GM18909 (cell line): ENCODE data around the gene VSX1.

Experiments
- ATAC-seq: cut with Tn5 transposase; IDR thresholded peaks from one replicate; pipeline ENCODE4 v1.9.1; 2021; ENCODE audit warnings: mild to moderate bottlenecking; ENCODE audit not compliant: unreplicated experiment, poor library complexity

VSX1 gene

DNA sequence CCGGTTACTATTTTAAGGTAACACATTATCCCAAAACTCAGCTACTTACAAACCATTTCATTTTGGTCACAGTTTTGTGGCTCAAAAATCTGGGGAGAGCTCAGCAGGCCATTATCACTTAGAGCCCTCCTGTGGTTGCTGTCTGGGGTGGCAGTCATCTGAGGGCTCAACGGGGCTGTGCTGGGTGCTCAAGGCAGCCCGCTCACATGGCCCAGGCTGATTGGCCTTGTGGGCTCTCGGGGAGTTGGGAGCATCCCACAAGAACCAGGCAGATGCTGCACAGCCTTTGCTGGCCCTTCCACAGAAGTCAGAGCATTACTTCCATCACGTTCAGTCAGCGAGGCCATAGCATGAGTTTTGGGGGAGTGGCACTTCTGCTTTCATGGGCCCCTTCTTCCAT lies 6.3 kb upstream of the VSX1 start:
- ATAC-seq, result no peak

GRCh38 chr20:25087186-25087929 lies 5.4 kb upstream of the VSX1 start:
- no peak for ATAC-seq

DNA sequence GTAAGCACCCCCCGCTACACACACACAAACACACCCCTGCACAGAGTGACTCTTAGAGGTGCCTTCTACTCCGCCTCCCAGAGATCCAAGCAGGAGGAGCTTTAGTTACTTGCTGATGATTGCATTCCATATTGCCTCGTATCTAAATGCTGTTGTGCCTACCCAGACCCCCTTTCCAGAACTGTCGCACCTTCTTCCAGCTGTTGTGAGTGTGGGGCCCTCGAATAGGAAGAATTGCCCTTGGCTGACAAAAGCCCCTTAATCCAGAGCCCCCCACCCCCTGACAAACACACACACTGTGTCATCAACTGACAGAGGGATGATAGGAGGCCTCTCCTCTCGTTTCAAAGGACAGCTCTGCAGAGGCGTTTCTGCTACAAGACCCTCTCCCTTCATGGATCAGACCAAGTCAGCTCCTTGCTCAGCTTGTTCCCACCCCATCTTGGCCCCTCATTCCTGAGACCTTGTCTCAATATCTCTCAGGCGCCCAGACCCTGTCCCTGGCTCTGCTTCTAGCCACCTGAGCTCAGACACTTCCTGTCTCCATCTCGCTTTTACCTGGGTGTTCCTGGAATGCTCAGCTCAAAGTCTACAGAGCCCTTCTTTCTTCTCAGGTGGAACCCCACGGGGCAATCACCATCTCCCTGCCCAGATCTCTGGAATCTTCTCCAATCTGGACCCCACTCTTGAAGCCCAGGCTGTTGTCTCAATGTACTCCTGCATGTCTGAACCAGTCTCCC lies 4.0 kb upstream of the VSX1 start:
- no peak for ATAC-seq

- no peak for ATAC-seq
Measured at GRCh38 chr20:25084626-25085187, 2.8 kb upstream of the VSX1 start.

DNA sequence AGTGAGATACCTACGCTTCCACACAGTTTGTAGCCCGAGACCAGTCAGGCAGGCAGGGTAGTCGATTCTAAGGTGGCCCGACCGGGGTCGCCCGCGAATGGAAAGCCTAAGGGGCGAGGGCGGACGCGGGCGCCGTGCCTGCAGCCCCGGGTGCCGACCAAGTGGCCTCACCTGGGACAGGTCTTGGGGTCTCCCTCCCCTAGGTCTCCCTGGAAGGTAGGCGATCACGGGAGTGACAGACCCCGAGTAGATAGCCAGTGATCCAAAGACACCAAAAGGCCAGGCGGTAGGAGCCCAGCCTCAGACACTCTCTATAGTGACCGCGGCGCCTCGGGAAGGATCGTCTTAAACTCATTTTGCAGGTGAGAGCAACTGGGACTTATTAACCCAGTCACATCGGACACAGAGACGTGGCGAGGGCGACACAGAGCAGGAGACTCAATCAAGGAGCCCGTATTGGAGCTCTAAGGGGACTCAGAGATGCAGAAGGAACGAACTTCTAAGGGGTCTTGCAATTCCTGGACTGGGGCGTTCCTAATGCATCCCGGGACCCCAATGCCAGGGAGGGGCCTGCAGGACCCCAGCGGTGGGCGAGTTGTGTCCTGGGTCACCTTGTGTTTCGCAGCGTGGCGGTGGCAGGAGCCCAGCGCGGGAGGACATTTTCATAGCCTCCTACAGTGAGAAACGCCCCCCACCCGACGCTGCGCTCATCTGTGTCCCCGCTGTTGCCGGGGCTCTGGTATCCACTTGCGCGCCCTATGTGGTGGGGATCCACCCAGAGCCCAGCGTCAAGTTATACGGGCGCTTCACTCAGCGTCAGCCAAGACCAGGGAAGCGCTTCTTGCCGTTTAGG lies 2.1 kb upstream of the VSX1 start:
- ATAC-seq, result no peak

DNA sequence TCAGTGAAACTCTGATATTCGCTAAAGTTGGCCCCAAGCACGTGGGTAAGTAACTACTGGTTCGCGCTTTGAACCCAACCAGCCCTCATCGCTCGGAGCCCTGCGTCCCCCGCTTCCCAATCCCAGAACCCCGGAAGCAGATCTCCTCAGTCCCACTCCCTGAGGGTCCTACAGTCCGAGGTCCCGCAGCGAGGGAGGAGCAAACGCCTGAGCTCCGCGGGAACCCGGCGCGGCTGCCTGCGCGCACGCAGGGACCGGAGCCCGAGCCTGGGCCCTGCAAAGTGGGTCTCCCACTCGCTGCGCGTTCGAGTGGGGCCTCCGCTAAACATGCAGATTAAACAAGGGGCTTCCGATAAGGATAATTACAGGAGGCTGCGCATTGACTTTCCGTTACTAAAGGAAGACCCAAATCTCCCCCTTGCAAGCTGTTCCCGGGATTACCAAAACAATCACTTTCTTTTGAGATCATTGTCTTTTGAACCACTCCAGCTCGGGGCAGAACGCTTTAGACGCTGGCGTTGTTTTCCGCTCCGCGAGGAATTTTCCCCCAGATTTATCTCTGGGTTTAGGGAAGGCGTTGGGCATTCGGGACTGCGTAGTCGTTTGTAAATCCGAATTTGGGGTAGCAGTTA lies 1.3 kb upstream of the VSX1 start:
- no peak for ATAC-seq

DNA sequence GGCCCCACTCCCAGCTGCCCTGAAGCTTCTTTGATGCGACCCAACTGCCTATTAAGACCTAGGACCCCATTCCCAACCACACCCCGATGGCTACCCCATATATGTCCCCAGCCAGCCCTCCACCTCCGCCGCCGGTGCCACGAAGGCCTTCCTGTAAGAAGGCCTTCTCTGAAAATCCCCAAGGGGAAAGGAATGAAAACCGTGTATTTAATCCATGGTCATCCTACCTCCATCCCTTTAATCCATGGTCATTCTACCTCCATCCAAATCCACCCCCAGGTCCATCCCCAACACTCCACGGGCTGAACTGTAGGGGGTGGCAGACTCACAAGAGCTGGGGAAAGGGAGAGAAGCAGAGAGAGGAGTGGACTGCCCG lies 545 bp upstream of the VSX1 start:
- no peak for ATAC-seq

- ATAC-seq, result no peak
Measured at GRCh38 chr20:25081065-25081729, 744 bp downstream of the VSX1 start.

DNA sequence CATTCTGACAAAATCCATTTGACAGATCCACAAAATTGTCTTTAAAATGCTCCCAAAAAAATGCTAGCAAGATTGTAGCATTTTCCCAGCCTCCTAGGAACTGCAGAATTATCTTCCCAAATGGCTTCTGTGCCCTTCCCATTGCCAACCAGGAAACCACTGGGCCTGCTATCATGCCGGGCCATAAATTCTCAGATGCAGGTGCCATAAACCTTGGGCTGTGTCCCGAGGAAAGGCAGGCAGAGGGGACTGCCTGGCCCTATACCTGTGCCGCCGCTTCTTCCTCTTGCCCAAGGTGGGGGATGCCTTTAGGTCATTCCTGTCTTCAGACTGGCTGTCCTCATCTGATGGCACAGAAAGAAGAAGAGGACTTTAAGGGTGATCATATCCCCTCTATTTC lies 2.8 kb downstream of the VSX1 start:
- ATAC-seq, result no peak

DNA sequence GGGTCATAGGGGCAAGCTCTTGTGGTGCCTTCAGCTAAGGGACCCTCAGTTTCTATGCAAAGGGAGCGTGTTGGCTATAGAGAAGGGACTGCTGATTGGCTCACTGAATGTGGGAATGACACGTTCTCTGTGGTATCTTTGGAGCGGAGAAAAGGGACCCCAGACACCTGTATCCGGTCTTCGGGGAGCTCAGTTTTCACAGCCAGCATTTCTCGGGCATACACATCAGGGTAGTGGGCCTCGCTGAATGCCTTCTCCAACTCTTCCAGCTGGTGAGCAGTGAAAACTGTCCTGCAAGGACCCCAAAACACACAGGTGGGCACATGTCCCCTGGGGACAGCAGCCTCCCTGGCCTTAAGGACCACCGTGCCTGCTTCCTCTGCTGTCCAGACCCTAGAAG lies 3.3 kb downstream of the VSX1 start:
- ATAC-seq, result no peak

DNA sequence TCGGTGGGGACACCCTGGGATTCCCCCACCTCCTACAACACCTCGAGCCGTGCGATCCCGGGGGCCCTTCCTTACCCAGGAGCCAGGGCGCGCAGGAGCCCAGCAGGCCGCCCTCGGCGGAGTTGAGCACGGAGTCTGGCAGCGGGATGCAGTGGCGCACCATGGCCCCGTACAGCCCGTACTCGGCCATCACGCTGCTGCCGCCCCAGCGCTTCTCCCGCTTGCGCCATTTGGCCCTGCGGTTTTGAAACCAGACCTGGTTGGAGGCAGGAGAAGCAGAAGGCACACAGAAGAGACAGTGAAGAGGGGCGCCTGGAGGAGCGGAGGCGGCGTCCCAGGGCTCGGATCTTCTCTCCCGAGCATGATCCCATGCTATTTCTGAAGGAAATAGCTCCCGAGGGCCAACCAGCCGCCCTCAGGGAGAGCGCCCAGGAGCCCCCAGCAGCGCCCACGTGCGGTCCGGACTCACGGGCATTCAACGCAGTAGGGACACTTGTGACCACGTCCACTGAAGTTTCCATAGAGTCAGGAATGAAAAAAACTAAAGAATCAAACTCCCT lies 4.3 kb downstream of the VSX1 start:
- no peak for ATAC-seq

DNA sequence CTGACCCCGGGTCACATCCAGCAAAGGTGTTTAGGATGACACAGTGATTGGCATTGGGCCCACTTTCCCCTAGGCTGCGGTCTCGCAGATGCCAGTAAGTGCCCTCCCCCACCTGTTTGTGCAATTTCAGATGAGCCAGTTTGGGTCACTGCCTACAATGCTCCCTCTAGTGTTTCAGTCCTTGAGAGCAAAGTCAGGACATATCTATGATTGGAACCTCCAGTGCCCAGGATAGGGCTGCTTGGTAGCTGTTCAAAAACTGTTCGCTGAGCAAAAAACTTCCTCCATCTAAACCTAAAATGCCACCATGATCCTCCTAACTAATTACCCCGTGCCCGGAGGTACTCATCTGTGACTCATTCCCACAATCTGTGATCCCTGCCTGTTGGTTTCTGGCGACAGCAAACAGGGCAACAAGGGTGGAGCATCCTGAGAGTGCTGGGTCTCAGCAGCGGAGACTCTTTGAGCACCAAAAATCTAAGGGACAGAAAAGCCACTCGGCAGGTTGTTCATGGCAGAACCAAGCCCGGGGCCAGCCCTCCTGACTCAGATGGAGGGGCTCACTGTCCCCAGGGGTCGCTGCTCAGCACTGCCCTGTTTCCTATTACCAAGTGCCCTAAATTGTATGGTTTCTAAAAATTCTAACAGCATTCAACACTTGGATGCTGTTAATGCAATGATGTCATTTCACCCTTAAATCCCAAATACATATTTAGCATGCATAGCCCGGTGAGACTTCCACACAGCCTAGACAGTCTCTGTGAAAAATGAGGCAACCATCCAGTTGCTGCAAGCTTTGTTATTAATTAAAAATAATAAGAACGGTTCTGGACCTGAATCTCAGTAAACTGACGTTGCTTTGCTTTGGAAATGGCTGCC lies 5.0 kb downstream of the VSX1 start:
- ATAC-seq, result no peak

GRCh38 chr20:25076201-25076600 lies 5.7 kb downstream of the VSX1 start:
- no peak for ATAC-seq

DNA sequence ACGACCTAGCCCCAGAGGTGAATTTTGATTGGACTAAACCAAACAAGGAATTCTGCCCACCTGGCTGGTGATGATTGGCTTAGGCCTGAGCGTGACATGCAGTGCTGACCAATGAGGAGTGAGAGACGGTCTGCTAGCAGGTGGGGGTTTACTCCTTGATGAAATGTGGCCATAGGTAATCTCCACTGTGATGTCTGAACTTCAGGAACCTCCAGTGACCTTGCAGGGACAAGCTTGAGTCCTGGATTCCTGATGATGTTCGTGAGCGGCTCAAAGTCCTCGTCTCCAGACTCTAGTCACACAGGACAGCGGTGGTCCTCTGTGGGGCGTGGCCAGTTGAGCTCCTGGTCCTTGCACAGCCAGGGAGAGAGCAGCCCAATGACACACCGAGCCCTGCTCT lies 8.4 kb downstream of the VSX1 start:
- no peak for ATAC-seq

DNA sequence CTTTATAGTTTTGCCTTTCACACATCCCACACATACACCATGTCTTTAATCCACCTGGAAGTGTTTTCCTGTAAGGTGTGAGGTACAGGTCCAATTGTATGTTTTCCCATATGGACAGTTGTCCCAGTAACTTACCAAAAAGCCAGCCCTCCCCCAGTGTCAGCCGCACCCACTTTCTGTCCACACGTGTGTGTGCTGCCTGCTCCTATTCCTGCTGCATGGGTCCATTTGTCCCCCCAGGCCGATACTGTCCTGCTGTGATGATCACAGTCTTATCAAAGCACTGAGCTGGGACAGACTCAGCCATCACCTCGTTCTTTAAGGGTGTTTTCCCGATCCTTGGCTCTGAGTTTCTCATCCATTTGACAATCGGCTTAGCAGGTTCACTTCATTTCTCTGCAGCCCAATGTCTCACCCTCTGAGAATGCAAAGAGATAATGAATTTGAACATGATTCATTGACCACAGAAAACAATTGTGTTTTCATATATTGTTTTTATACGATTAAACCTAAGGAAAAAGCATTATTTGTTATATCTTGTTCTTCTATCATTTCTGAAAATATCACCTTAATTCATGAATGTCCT lies 9.6 kb downstream of the VSX1 start:
- ATAC-seq, result no peak

DNA sequence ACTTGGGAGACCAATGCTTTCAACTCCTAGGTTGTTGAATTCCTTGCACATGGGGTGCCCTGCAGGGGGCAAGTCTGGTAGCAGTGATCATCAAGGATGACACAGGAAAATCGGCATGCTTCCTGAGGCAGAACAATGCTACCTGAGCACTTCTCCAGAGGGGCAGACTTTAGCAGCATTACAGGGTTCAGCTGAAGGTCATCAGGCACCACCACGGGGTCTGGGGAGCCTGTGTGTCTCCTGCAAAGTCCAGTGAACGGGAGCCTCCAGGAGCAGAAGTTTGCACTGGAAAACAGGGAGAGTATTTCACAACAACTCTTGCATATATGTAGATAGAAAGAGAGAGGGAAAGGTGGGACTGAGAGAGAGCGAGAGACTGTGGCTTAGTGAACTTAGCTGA lies 10.2 kb downstream of the VSX1 start:
- ATAC-seq, result no peak

- ATAC-seq, result no peak
Measured at GRCh38 chr20:25070821-25071473, 11.0 kb downstream of the VSX1 start.
